Lung (tissue), 12 donors: Measurements from ENCODE around the gene PPP6R3. TPM values are rescaled to one million over a fixed set of nuclear protein-coding genes. Genes with fewer than 3 reads are reported as not detected.

ENCODE experiments used
- ATAC-seq: fragments of 200-7000 bp; cut with Tn5 transposase; one replicate; pipeline ENCODE4 v1.9.1; 2020; ENCODE audit warnings: moderate number of reproducible peaks; ENCODE audit not compliant: insufficient read depth, low FRiP score
- DNase-seq, 3 donors: peaks; one replicate each; pipeline ENCODE4 v3.0.0-alpha.2; 2013 to 2017
- H3K27ac ChIP-seq, 2 donors: one replicate each; pipeline ENCODE4 v1.5.1; 2013; ENCODE audit warnings: mild to moderate bottlenecking in 2 of 2, moderate library complexity in 2 of 2, control low read depth in 1 of 2, inconsistent platforms in 1 of 2, low read depth in 1 of 2, low read length in 1 of 2
- H3K27me3 ChIP-seq, 3 donors: one replicate each; pipeline ENCODE4 v1.5.1; 2013; ENCODE audit warnings: low read length in 2 of 3; ENCODE audit not compliant: control insufficient read depth in 3 of 3, insufficient read depth in 3 of 3
- H3K36me3 ChIP-seq, 4 donors: one replicate each; pipeline ENCODE4 v1.5.1; 2013; ENCODE audit warnings: low read length in 4 of 4, mild to moderate bottlenecking in 1 of 4, moderate library complexity in 1 of 4; ENCODE audit not compliant: control insufficient read depth in 4 of 4, insufficient read depth in 4 of 4
- H3K4me1 ChIP-seq, 5 donors: one replicate each; pipeline ENCODE4 v1.5.1; 2013; ENCODE audit warnings: low read length in 5 of 5, mild to moderate bottlenecking in 2 of 5, moderate library complexity in 1 of 5; ENCODE audit not compliant: control insufficient read depth in 5 of 5, insufficient read depth in 5 of 5
- H3K4me3 ChIP-seq: one replicate; pipeline ENCODE4 v1.5.1; 2013; ENCODE audit warnings: mild to moderate bottlenecking, control low read depth, moderate library complexity
- H3K9ac ChIP-seq, 2 donors: one replicate each; pipeline ENCODE4 v1.5.1; 2013; ENCODE audit warnings: low read length in 2 of 2, control low read depth in 1 of 2; ENCODE audit not compliant: insufficient read depth in 1 of 2
- H3K9me3 ChIP-seq, 4 donors: one replicate each; pipeline ENCODE4 v1.5.1; 2013; ENCODE audit warnings: low read length in 3 of 4, mild to moderate bottlenecking in 1 of 4, moderate library complexity in 1 of 4; ENCODE audit not compliant: control insufficient read depth in 4 of 4, insufficient read depth in 3 of 4
- whole genome bisulfite sequencing, 2 donors: extraction: QIAGEN DNeasy Blood & Tissue Kit; methylation state at CpG; one replicate each; pipeline ENCODE4 v1.1.7; 2013; 5-methylcytosine and 5-hydroxymethylcytosine counted together
- polyA plus RNA-seq, 2 donors: library from polyadenylated mRNA; stranded (reverse); fragments of 200-250 nt; gene quantifications; one replicate each; pipeline ENCODE4 v1.2.1, GENCODE V29; 2013
- total RNA-seq, 2 donors: library from RNA; depleted of rRNA in 1 of 2; stranded (reverse); fragments of >200 nt in 1 of 2; gene quantifications; one replicate each; pipeline ENCODE4 v1.2.1, GENCODE V29; 2014 to 2021
- TF ChIP-seq, protein P1 (sequence below): IDR thresholded peaks from 2 replicates; pipeline ENCODE4 v1.5.1; 2012; ENCODE audit warnings: mild to moderate bottlenecking; ENCODE audit errors: control extremely low read depth, extremely low read depth
- donor health status: control.
- donor health status: control.
- donor health status: Bipolar disorder and iron deficiency.
- donor health status: healthy.
- donor health status: DM: yes; HTN: yes; CAD: no.

Gene PPP6R3
- total and polyA plus RNA-seq, 4 donors = 28.5 to 217 (median 60.7) TPM

DNA sequence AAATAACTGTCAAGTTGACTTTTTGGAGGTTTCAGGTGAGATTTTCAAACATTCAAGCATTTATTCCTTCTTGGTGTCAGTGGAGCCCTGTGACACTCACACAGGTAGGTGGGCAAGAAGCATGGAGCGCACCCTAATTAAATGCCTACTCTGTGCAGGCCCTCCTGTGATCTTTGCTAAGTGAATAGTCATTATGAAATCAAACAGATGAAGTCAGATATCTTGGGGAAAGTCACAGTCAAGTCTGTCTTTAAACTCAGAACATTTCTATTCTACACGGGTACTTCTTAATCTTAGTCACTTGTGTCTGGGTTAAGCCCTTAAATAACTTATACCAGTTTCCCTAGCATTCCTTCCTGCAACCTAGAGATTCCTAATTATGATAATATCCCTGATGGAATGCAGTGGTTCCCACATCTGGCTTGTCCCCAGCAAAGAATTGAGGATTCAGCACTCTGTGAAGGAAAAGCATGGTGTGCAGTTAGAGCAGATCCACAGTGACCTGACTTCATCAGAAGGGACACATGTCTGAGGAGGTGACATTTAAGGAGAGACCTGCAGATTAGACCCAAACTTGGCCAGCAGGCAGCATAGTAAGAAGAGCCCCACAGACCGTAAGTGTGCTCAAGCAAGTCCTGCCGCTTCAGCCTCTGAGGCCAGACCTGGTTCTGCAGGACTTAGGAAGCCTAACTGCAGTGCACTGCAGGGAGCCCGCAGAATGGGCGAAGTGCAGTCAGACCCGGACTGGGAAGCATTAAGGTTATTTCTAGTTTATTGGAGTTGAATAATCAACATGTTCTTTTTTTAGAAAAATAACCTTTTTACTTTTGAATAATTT is 138.5 kb downstream of the PPP6R3 start:
- Histone ChIP-seq H3K36me3 (peaks cover 44 to 70% (median 64%) of the 10 kb centered on the region in 4 donors), H3K9ac (no peak overlapping the region), H3K4me3 (no peak overlapping the region), H3K27ac (no peak overlapping the region), H3K27me3 (no peaks in the 10 kb centered on the region), H3K4me1 (peaks cover 0 to 5% (median 0%) of the 10 kb centered on the region in 5 donors), H3K9me3 (no peaks in the 10 kb centered on the region)
- no peak for DNase-seq
- ATAC-seq = no peak
- 93 to 95% methylated on average over 7 of the region's 7 CpGs for WGBS, 2 donors
- TF ChIP-seq, protein P1, sequence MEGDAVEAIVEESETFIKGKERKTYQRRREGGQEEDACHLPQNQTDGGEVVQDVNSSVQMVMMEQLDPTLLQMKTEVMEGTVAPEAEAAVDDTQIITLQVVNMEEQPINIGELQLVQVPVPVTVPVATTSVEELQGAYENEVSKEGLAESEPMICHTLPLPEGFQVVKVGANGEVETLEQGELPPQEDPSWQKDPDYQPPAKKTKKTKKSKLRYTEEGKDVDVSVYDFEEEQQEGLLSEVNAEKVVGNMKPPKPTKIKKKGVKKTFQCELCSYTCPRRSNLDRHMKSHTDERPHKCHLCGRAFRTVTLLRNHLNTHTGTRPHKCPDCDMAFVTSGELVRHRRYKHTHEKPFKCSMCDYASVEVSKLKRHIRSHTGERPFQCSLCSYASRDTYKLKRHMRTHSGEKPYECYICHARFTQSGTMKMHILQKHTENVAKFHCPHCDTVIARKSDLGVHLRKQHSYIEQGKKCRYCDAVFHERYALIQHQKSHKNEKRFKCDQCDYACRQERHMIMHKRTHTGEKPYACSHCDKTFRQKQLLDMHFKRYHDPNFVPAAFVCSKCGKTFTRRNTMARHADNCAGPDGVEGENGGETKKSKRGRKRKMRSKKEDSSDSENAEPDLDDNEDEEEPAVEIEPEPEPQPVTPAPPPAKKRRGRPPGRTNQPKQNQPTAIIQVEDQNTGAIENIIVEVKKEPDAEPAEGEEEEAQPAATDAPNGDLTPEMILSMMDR = no peak

DNA sequence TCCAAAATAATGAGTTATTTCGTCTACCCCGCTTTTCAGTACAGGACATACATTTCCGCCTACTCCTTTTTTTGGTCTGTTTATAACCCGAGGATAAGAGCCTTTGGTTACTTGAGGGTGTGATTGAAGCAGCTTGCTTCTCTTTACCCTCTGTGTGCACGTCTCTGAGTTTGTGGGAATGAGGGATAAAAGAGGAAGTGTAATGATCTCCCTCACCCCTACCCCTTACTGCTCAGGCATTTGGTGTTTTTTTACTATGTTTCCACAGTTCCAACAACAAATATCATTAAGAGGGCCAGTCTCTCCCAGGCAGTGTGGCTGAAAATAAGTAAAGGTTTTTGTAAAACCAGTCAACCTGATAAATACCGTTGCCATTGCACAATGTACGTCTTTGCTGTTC is 140.6 kb downstream of the PPP6R3 start:
- Histone ChIP-seq H3K27me3 (no peaks in the 10 kb centered on the region), H3K9ac (no peak overlapping the region), H3K27ac (no peak overlapping the region), H3K9me3 (peaks cover 0 to 1% (median 0%) of the 10 kb centered on the region in 4 donors), H3K4me3 (no peak overlapping the region), H3K4me1 (peaks cover 0 to 2% (median 0%) of the 10 kb centered on the region in 5 donors), H3K36me3 (peaks cover 48 to 78% (median 70%) of the 10 kb centered on the region in 4 donors)
- ATAC-seq (no peak), DNase-seq (no peak)
- TF ChIP-seq, protein P1 = no peak
- WGBS, 2 donors = 81 to 90% methylated on average over 7 of the region's 7 CpGs

GRCh38 chr11:68609761-68610160 is 149.2 kb downstream of the PPP6R3 start:
- DNase-seq = no peak

More at GRCh38 chr11:68609761-68610160, 149.2 kb downstream of the PPP6R3 start:
- Histone ChIP-seq H3K27ac (no peak overlapping the region), H3K4me1 (no peaks in the 10 kb centered on the region), H3K27me3 (no peaks in the 10 kb centered on the region), H3K36me3 (peaks cover 45 to 70% (median 50%) of the 10 kb centered on the region in 4 donors), H3K4me3 (no peak overlapping the region), H3K9me3 (no peaks in the 10 kb centered on the region), H3K9ac (no peak overlapping the region)
- 94% methylated on average over 13 of the region's 13 CpGs for WGBS, 2 donors
- TF ChIP-seq, protein P1 = no peak
- ATAC-seq = no peak
